Activated CD8-positive, alpha-beta memory T cell treated with anti-CD3 and anti-CD28 coated beads for 36 hours (primary cell): Measurements from ENCODE around the gene AGBL1. TPM values are rescaled to one million over a fixed set of nuclear protein-coding genes. Genes with fewer than 3 reads are reported as not detected.

Experiments
- CTCF ChIA-PET: fragments of 350-600 bp; sonication (Branson Sonifier 250); formaldehyde crosslinking; loops from one replicate; lab custom pipeline; 2021; ENCODE audit warnings: antibody characterized with exemption; lab: Charles Lee
- POLR2A ChIA-PET: fragments of 350-600 bp; sonication (Branson Sonifier 250); formaldehyde crosslinking; loops from one replicate; lab custom pipeline; 2021; ENCODE audit warnings: antibody characterized with exemption; lab: Charles Lee
- total RNA-seq, 2 experiments: library from RNA; stranded (reverse); gene quantifications; one replicate each; pipeline ENCODE4 v1.2.3, GENCODE V29; 2021

Gene AGBL1
- total RNA-seq, 2 experiments from 2014 or later = not detected

GRCh38 chr15:86797135-86797534, 717.5 kb downstream of the AGBL1 start:
- POLR2A ChIA-PET = no interaction called here
- CTCF ChIA-PET = no interaction called here

- CTCF ChIA-PET = no interaction called here
- POLR2A ChIA-PET = no interaction called here
These were observed 719.6 kb downstream of the AGBL1 start for GRCh38 chr15:86799226-86799625.

- POLR2A ChIA-PET = no interaction called here
These were observed 722.6 kb downstream of the AGBL1 start for GRCh38 chr15:86802244-86802643.

GRCh38 chr15:86804406-86804805, 724.7 kb downstream of the AGBL1 start:
- CTCF ChIA-PET = no interaction called here
- POLR2A ChIA-PET = no interaction called here

More at GRCh38 chr15:86802244-86802643, 722.6 kb downstream of the AGBL1 start:
- CTCF ChIA-PET = no interaction called here

GRCh38 chr15:86810329-86810728, 730.7 kb downstream of the AGBL1 start:
- ChIA-PET CTCF (no interaction called here), POLR2A (no interaction called here)

GRCh38 chr15:86813892-86814291, 734.2 kb downstream of the AGBL1 start:
- POLR2A ChIA-PET = no interaction called here
- CTCF ChIA-PET = no interaction called here

- ChIA-PET CTCF (no interaction called here), POLR2A (no interaction called here)
These were observed 749.6 kb downstream of the AGBL1 start for GRCh38 chr15:86829245-86829644.

GRCh38 chr15:86830304-86830703, 750.6 kb downstream of the AGBL1 start:
- ChIA-PET CTCF (no interaction called here), POLR2A (no interaction called here)

GRCh38 chr15:86833595-86833994, 753.9 kb downstream of the AGBL1 start:
- ChIA-PET CTCF (no interaction called here), POLR2A (no interaction called here)

GRCh38 chr15:86834115-86834863, 754.6 kb downstream of the AGBL1 start:
- ChIA-PET POLR2A (no interaction called here), CTCF (interaction anchor here (1.0 kb wide), 1 partner anchor 12 kb away, joined by 3 read pairs; no protein-coding TSS in a partner anchor)

- ChIA-PET CTCF (no interaction called here), POLR2A (no interaction called here)
These were observed 757.8 kb downstream of the AGBL1 start for GRCh38 chr15:86837294-86838061.

- ChIA-PET CTCF (no interaction called here), POLR2A (no interaction called here)
These were observed 759.8 kb downstream of the AGBL1 start for GRCh38 chr15:86839502-86839901.

GRCh38 chr15:86840996-86841395, 761.3 kb downstream of the AGBL1 start:
- POLR2A ChIA-PET = no interaction called here
- CTCF ChIA-PET = no interaction called here

GRCh38 chr15:86842199-86842598, 762.5 kb downstream of the AGBL1 start:
- ChIA-PET CTCF (no interaction called here), POLR2A (no interaction called here)

- POLR2A ChIA-PET = no interaction called here
These were observed 766.4 kb downstream of the AGBL1 start for GRCh38 chr15:86846036-86846435.

GRCh38 chr15:86849136-86849535, 769.5 kb downstream of the AGBL1 start:
- ChIA-PET CTCF (no interaction called here), POLR2A (no interaction called here)

More at GRCh38 chr15:86846036-86846435, 766.4 kb downstream of the AGBL1 start:
- CTCF ChIA-PET = no interaction called here

GRCh38 chr15:86849558-86850285, 770.1 kb downstream of the AGBL1 start:
- CTCF ChIA-PET = no interaction called here
- POLR2A ChIA-PET = no interaction called here

GRCh38 chr15:86850939-86851338, 771.3 kb downstream of the AGBL1 start:
- CTCF ChIA-PET = no interaction called here
- POLR2A ChIA-PET = no interaction called here

- ChIA-PET POLR2A (no interaction called here), CTCF (no interaction called here)
These were observed 773.1 kb downstream of the AGBL1 start for GRCh38 chr15:86852741-86853140.

GRCh38 chr15:86854176-86854575, 774.5 kb downstream of the AGBL1 start:
- ChIA-PET POLR2A (no interaction called here), CTCF (no interaction called here)
